ENCODE results near the gene PFKFB2. TPM values are rescaled to one million over a fixed set of nuclear protein-coding genes. Genes with fewer than 3 reads are reported as not detected.

The PFKFB2 gene
- total and polyA plus RNA-seq, 2 of the 8 experiments (the other 6 are each of a cell fraction or from before 2014, with no cell fraction given) = 6.7 to 19.1 TPM

DNA sequence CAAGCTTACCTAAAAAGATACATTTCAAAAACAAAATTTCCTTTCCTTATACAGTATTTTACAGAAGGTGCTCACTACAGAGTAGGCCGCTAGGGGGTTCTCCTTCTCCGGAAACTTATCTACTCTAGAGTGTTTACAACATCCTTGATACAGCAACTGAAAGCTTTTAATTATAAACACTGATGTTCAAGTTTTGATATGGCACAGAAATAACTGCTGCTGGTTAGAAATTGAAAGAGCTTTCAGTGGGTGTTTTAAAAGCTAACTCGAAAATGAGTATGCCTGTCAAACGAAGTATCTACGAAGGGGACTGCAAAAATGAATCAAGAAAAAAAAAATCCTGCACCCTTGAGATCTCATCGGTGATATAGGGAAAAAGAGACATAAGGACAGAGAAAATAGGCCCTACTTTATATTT, 3.1 kb upstream of the PFKFB2 start:
- no peak overlapping the region for H4K91ac ChIP-seq (replicated peaks; ENCODE audit: insufficient read length, low read length)
- no peak overlapping the region for H4K5ac ChIP-seq (ENCODE audit: insufficient read length, low read depth, low read length)
- H3K14ac ChIP-seq (ENCODE audit: insufficient read length) = no peak overlapping the region
- no peaks in the 10 kb centered on the region for H3K27me3 ChIP-seq (replicated peaks in 1 of 4; ENCODE audit: control insufficient read depth in 3 of 4, extremely low read depth in 1 of 4, insufficient read depth in 3 of 4, low read length in 3 of 4)
- H2BK12ac ChIP-seq (ENCODE audit: low read depth, low read length) = no peak overlapping the region
- H2BK120ac ChIP-seq (replicated peaks; ENCODE audit: low read depth, low read length) = no peak overlapping the region
- H3K23me2 ChIP-seq (ENCODE audit: low read depth, low read length) = peaks cover 5% of the 10 kb centered on the region; the same call in 1 of the 2 replicates
- no peak overlapping the region for H2BK20ac ChIP-seq (ENCODE audit: low read length)
- ChIA-PET POLR2A (ENCODE audit: partially characterized antibody) (interaction anchor here (0.9 to 2.9 kb wide), 5 partner anchors 12 to 347 kb away, joined by 3 to 15 read pairs (median 3); partner anchors contain the start of gene C1orf116), CTCF (ENCODE audit: partially characterized antibody) (interaction anchor here (0.7 to 4.2 kb wide), 19 partner anchors 9 to 138 kb away, joined by 3 to 40 read pairs (median 5); partner anchors contain the start of gene C1orf116)
- H3K9ac ChIP-seq (replicated peaks in 1 of 4; ENCODE audit: extremely low read depth in 1 of 4, low read depth in 3 of 4, low read length in 3 of 4) = peak overlapping the region in 3 of 4 experiments; percentile 93 to 97 (median 95); a peak in 5 of 7 replicates
- peak overlapping the region; percentile 58 to 73 for H3K4me2 ChIP-seq (ENCODE audit: insufficient read depth in 1 of 2, low read depth in 2 of 2, low read length in 2 of 2)
- H4K8ac ChIP-seq (ENCODE audit: extremely low read depth, insufficient read depth, low read length) = no peak overlapping the region
- TF ChIP-seq RAD21 (IDR thresholded peaks at IDR 0.05 in 1 of 2, conservative IDR thresholded peaks at IDR 0.05 in 1 of 2; ENCODE audit: low read depth in 2 of 2, low read length in 2 of 2) = peak; percentile 30 to 43
- TF ChIP-seq POU5F1 (IDR thresholded peaks at IDR 0.05; ENCODE audit: low read depth, low read length) = no peak
- TF ChIP-seq, protein P1, sequence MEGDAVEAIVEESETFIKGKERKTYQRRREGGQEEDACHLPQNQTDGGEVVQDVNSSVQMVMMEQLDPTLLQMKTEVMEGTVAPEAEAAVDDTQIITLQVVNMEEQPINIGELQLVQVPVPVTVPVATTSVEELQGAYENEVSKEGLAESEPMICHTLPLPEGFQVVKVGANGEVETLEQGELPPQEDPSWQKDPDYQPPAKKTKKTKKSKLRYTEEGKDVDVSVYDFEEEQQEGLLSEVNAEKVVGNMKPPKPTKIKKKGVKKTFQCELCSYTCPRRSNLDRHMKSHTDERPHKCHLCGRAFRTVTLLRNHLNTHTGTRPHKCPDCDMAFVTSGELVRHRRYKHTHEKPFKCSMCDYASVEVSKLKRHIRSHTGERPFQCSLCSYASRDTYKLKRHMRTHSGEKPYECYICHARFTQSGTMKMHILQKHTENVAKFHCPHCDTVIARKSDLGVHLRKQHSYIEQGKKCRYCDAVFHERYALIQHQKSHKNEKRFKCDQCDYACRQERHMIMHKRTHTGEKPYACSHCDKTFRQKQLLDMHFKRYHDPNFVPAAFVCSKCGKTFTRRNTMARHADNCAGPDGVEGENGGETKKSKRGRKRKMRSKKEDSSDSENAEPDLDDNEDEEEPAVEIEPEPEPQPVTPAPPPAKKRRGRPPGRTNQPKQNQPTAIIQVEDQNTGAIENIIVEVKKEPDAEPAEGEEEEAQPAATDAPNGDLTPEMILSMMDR (IDR thresholded peaks at IDR 0.05; ENCODE audit: control extremely low read depth in 1 of 3, insufficient read depth in 1 of 3, low read depth in 1 of 3, low read length in 3 of 3) = peak in 2 of 3 experiments; percentile 37 to 54; a peak in 2 of 4 replicates
- H3K4me3 ChIP-seq (ENCODE audit: extremely low read depth in 1 of 4, insufficient read depth in 2 of 4, low read depth in 3 of 4, low read length in 4 of 4) = peak overlapping the region; percentile 73 to 99 (median 99)
- H3K36me3 ChIP-seq (ENCODE audit: control insufficient read depth in 2 of 4, insufficient read depth in 4 of 4, low read length in 3 of 4) = peaks cover 9 to 30% (median 10%) of the 10 kb centered on the region in 4 experiments
- H3K18ac ChIP-seq (ENCODE audit: extremely low read depth, low read length) = no peak overlapping the region
- peaks cover 0 to 8% (median 2%) of the 10 kb centered on the region in 4 experiments; a peak in 3 of 7 replicates for H3K4me1 ChIP-seq (replicated peaks in 1 of 4; ENCODE audit: control insufficient read depth in 3 of 4, insufficient read depth in 4 of 4, low read length in 3 of 4)
- H2BK15ac ChIP-seq (ENCODE audit: low read length) = no peak overlapping the region
- H3K27ac ChIP-seq (ENCODE audit: low read depth, low read length) = peak overlapping the region; percentile 95
- DNase-seq (ENCODE audit: low read depth in 1 of 2, low spot score in 2 of 2) (no peak), FAIRE-seq (no peak)
- no peak overlapping the region for H3K4ac ChIP-seq (replicated peaks; ENCODE audit: insufficient read length, low read depth, low read length)
- H3K56ac ChIP-seq (replicated peaks; ENCODE audit: insufficient read length, low read depth, low read length) = no peak overlapping the region
- no peak overlapping the region for H2AK5ac ChIP-seq (ENCODE audit: low read depth, low read length)
- no peak overlapping the region for H3K23ac ChIP-seq (ENCODE audit: insufficient read length)
- H3K9me3 ChIP-seq (ENCODE audit: insufficient read depth in 2 of 2, low read depth in 1 of 2, low read length in 1 of 2) = no peaks in the 10 kb centered on the region
- 0 out of 2 replicates have a peak overlapping the region, but pooled peaks have one; percentile 3 for H2BK5ac ChIP-seq (ENCODE audit: low read depth, low read length)
- peaks cover 3 to 55% of the 10 kb centered on the region in 2 experiments; a peak in 3 of 4 replicates for H3K79me2 ChIP-seq (ENCODE audit: control insufficient read depth in 1 of 2, insufficient read depth in 2 of 2, low read length in 2 of 2)
- H2AFZ ChIP-seq (ENCODE audit: low read length) = no peak overlapping the region
- H3K79me1 ChIP-seq (ENCODE audit: low read depth, low read length) = no peaks in the 10 kb centered on the region; the same call in 1 of the 2 replicates
- H4K20me1 ChIP-seq (replicated peaks in 1 of 2; ENCODE audit: control insufficient read depth in 1 of 2, insufficient read depth in 2 of 2, low read length in 2 of 2) = peaks cover 9 to 12% of the 10 kb centered on the region in 2 experiments
- WGBS, 2 experiments (ENCODE audit: extremely low coverage in 1 of 2, insufficient coverage in 1 of 2, insufficient read length in 1 of 2, insufficient replicate concordance in 2 of 2, low coverage in 1 of 2, low lambda C conversion rate in 2 of 2, missing lambda C conversion rate in 1 of 2) = 2% methylated on average over 6 of the region's 6 CpGs; no CpG with 5 or more reads in 1 of the 2 experiments

Measured in H1 (cell line).